GM12878 (cell line): Measurements from ENCODE around the gene SIMC1. TPM values are rescaled to one million over a fixed set of nuclear protein-coding genes. Genes with fewer than 3 reads are reported as not detected.

ENCODE experiments used
- ATAC-seq: fragments of 200-7000 bp; cut with Tn5 transposase; 3 replicates; pipeline ENCODE4 v1.9.1; 2020; ENCODE audit warnings: mild to moderate bottlenecking, moderate library complexity
- BruUV-seq: library from RNA; stranded (reverse); fragments of 400-500 nt; replicated peaks from 2 replicates; lab custom pipeline; 2021; lab: Mats Ljungman, UMichigan
- CTCF ChIA-PET: fragments of 300-600 bp; sonication (Branson Sonifier 250); formaldehyde crosslinking; extraction: SDS; loops from one replicate; lab custom pipeline; 2021; ENCODE audit warnings: inconsistent platforms; lab: Yijun Ruan, JAX
- POLR2A ChIA-PET: fragments of 350-600 bp; formaldehyde crosslinking; extraction: SDS; loops from one replicate; lab custom pipeline; 2021; ENCODE audit warnings: inconsistent platforms; lab: Charles Lee
- RAD21 ChIA-PET: fragments of 300-600 bp; sonication (Branson Sonifier 250); formaldehyde crosslinking; loops from one replicate; lab custom pipeline; 2023; ENCODE audit warnings: antibody characterized with exemption; ENCODE audit not compliant: unreplicated experiment; lab: Charles Lee
- SMC1A ChIA-PET: fragments of 300-600 bp; sonication (Branson Sonifier 250); formaldehyde crosslinking; loops from one replicate; lab custom pipeline; 2023; ENCODE audit not compliant: unreplicated experiment, uncharacterized antibody; lab: Charles Lee
- DNase-seq: peaks from one replicate; pipeline ENCODE4 v3.0.0-alpha.2; 2011; ENCODE audit warnings: low read depth, low spot score
- FAIRE-seq: peaks from 3 replicates; lab custom pipeline; 2011; peaks lifted over from hg19 to GRCh38; lab: Jason Lieb, UNC
- H2AFZ ChIP-seq: 2 replicates; pipeline ENCODE4 v1.6.0; 2011; ENCODE audit warnings: low read depth, low read length, control low read depth; ENCODE audit not compliant: control insufficient read depth
- H3K27ac ChIP-seq: 2 replicates; pipeline ENCODE4 v1.5.1; 2011; ENCODE audit warnings: control low read depth; ENCODE audit not compliant: control insufficient read depth, insufficient read depth
- H3K27me3 ChIP-seq, 2 experiments: replicated peaks in 1 of 2; 2 replicates each; pipeline versions ENCODE4 v1.6.0 to v1.6.1; 2011; ENCODE audit warnings: low read length in 1 of 2; ENCODE audit not compliant: control insufficient read depth in 2 of 2, insufficient read depth in 2 of 2
- H3K36me3 ChIP-seq, 2 experiments: 2 replicates each; pipeline ENCODE4 v1.5.1; 2011; ENCODE audit warnings: low read length in 1 of 2; ENCODE audit not compliant: control insufficient read depth in 2 of 2, insufficient read depth in 2 of 2
- H3K4me1 ChIP-seq: 2 replicates; pipeline ENCODE4 v1.6.1; 2011; ENCODE audit warnings: mild to moderate bottlenecking, low read length, moderate library complexity, mixed read lengths; ENCODE audit not compliant: control insufficient read depth, insufficient read depth
- H3K4me2 ChIP-seq: 2 replicates; pipeline ENCODE4 v1.6.0; 2011; ENCODE audit warnings: control low read depth; ENCODE audit not compliant: control insufficient read depth, insufficient read depth
- H3K4me3 ChIP-seq: fragments of 200-600 bp; sonication (generic); 2 replicates; pipeline ENCODE4 v1.5.1; 2016
- H3K79me2 ChIP-seq: 2 replicates; pipeline ENCODE4 v1.6.0; 2011; ENCODE audit warnings: low read length; ENCODE audit not compliant: control insufficient read depth, insufficient read depth
- H3K9ac ChIP-seq: 2 replicates; pipeline ENCODE4 v1.8.0; 2011; ENCODE audit warnings: low read length, control low read depth, mixed read lengths; ENCODE audit not compliant: control insufficient read depth, insufficient read depth
- H3K9me3 ChIP-seq: replicated peaks from 3 replicates; pipeline ENCODE4 v1.5.1; 2011; ENCODE audit warnings: mild to moderate bottlenecking, low read length; ENCODE audit not compliant: control insufficient read depth, insufficient read depth
- H4K20me1 ChIP-seq: 2 replicates; pipeline ENCODE4 v1.6.0; 2011; ENCODE audit not compliant: control insufficient read depth, insufficient read depth
- CREB1 ChIP-seq: IDR thresholded peaks from 2 replicates; pipeline ENCODE4 v1.6.1; 2012; ENCODE audit warnings: low read depth, mild to moderate bottlenecking, inconsistent platforms
- EP300 ChIP-seq, 2 experiments: fragments of 150-350 bp in 1 of 2; IDR thresholded peaks; 2 replicates each; pipeline ENCODE4 v1.6.1; 2011 to 2012; ENCODE audit warnings: low read depth in 2 of 2, low read length in 2 of 2, borderline replicate concordance in 1 of 2, improper control_type of control experiment in 1 of 2, inconsistent platforms in 1 of 2; ENCODE audit not compliant: control insufficient read depth in 1 of 2
- EZH2 ChIP-seq: IDR thresholded peaks from 2 replicates; pipeline ENCODE4 v1.6.1; 2012; ENCODE audit warnings: low read depth, mild to moderate bottlenecking, control low read depth, inconsistent platforms, low read length, borderline replicate concordance; ENCODE audit not compliant: control insufficient read depth
- MTA3 ChIP-seq: IDR thresholded peaks from 2 replicates; pipeline ENCODE4 v1.6.1; 2012; ENCODE audit warnings: low read length, inconsistent platforms, borderline replicate concordance
- NR2F1 ChIP-seq: fragments of 450-650 bp; conservative IDR thresholded peaks from 2 replicates; pipeline ENCODE4 v1.6.1; 2017; ENCODE audit warnings: mild to moderate bottlenecking
- POLR2A ChIP-seq: IDR thresholded peaks from 2 replicates; pipeline ENCODE4 v1.6.1; 2011; ENCODE audit warnings: low read depth, mild to moderate bottlenecking, low read length
- RAD51 ChIP-seq: fragments of 450-650 bp; IDR thresholded peaks from 2 replicates; pipeline ENCODE4 v1.6.1; 2016; ENCODE audit warnings: moderate library complexity, mild to moderate bottlenecking, inconsistent platforms
- RCOR1 ChIP-seq: conservative IDR thresholded peaks from 2 replicates; pipeline ENCODE4 v1.6.1; 2012; ENCODE audit warnings: low read depth, low read length, improper control_type of control experiment
- WGBS: methylation state at CpG from one replicate; pipeline ENCODE4 v1.1.6; 2016; ENCODE audit warnings: low lambda C conversion rate; ENCODE audit not compliant: insufficient replicate concordance, insufficient coverage; ENCODE audit errors: missing lambda C conversion rate; 5-methylcytosine and 5-hydroxymethylcytosine counted together
- in situ Hi-C: fragments of 300-500 bp; cut with MboI; formaldehyde crosslinking; loops from 9 replicates; pipeline ENCODE4 v1.14.3; 2018; ENCODE audit warnings: mixed read lengths
- intact Hi-C: fragments of 100-400 bp; cut with micrococcal nuclease; formaldehyde crosslinking; loops from one replicate; pipeline ENCODE4 v1.14.2; 2022; ENCODE audit not compliant: unreplicated experiment
- polyA plus RNA-seq, 11 experiments: library from polyadenylated mRNA; depleted of rRNA in 4 of 11; unstranded in 6 of 11; stranded (reverse) in 5 of 11; fragments of >200 nt; fragmentation: Nextera tagmentation in 4 of 11; fragmentation: Illumina TruSeq in 1 of 11; extraction: Ambion mirVana in 4 of 11; extraction: Trizol in 1 of 11; gene quantifications; 1 replicate in 1 of 11; 2 replicates in 10 of 11; pipeline versions ENCODE4 v1.2.1 to v1.2.3, GENCODE V29; 2011 to 2016; ENCODE audit warnings: inconsistent platforms in 2 of 11, missing spikeins in 2 of 11, low read depth in 1 of 11
- total RNA-seq, 4 experiments: library from RNA; depleted of rRNA in 3 of 4; stranded (reverse); fragments of >200 nt in 3 of 4; fragmentation: Illumina TruSeq in 1 of 4; extraction: Trizol in 1 of 4; gene quantifications; 2 replicates each; pipeline versions ENCODE4 v1.2.1 to v1.2.3, GENCODE V29; 2013 to 2021
- TF ChIP-seq, protein P1 (sequence below): fragments of 150-350 bp; IDR thresholded peaks from 2 replicates; pipeline ENCODE4 v1.6.1; 2014; ENCODE audit warnings: mild to moderate bottlenecking, low read depth, low read length
- TF ChIP-seq, protein P2 (sequence below): fragments of 150-350 bp; IDR thresholded peaks from 2 replicates; pipeline ENCODE4 v1.6.1; 2016; ENCODE audit warnings: low read depth, low read length

SIMC1 gene
- total and polyA plus RNA-seq, 10 of the 15 experiments (the other 5 are each of a cell fraction or from before 2014, with no cell fraction given): 3.0 to 16.5 (median 10.4) TPM

GRCh38 chr5:176392526-176392925, 154.3 kb downstream of the SIMC1 start:
- Histone ChIP-seq H4K20me1 (no peaks in the 10 kb centered on the region), H3K4me3 (no peak overlapping the region), H2AFZ (no peak overlapping the region), H3K9ac (no peak overlapping the region), H3K27ac (no peak overlapping the region)
- no peak for ATAC-seq
- SMC1A ChIA-PET: interaction anchor here (1.4 kb wide), 1 partner anchor 40 kb away, joined by 3 read pairs; no protein-coding TSS in a partner anchor
- 94% methylated on average over 11 of the region's 11 CpGs for WGBS
- TF ChIP-seq, protein P1, sequence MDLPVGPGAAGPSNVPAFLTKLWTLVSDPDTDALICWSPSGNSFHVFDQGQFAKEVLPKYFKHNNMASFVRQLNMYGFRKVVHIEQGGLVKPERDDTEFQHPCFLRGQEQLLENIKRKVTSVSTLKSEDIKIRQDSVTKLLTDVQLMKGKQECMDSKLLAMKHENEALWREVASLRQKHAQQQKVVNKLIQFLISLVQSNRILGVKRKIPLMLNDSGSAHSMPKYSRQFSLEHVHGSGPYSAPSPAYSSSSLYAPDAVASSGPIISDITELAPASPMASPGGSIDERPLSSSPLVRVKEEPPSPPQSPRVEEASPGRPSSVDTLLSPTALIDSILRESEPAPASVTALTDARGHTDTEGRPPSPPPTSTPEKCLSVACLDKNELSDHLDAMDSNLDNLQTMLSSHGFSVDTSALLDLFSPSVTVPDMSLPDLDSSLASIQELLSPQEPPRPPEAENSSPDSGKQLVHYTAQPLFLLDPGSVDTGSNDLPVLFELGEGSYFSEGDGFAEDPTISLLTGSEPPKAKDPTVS: no peak
- peak; percentile 27; the same call in 1 of the 2 replicates for TF ChIP-seq POLR2A
- TF ChIP-seq, all 136 proteins: peak for 1
- BruUV-seq: no TSS peak
- Histone ChIP-seq H3K9me3 (no peaks in the 10 kb centered on the region), H3K4me1 (0 out of 2 replicates have a peak, but pooled peaks cover 5% of the 10 kb centered on the region), H3K79me2 (peaks cover 24% of the 10 kb centered on the region), H3K4me2 (no peak overlapping the region), H3K36me3 (peaks cover 3% of the 10 kb centered on the region in 2 experiments; a peak in 2 of 4 replicates), H3K27me3 (no peaks in the 10 kb centered on the region)
- RAD21 ChIA-PET: no interaction called here
- in situ Hi-C loops: no loop called here
- intact Hi-C loops: no loop called here
- FAIRE-seq (no peak), DNase-seq (no peak)
- POLR2A ChIA-PET: no interaction called here
- CTCF ChIA-PET: interaction anchor here (1.1 to 1.4 kb wide), 2 partner anchors 24 to 55 kb away, joined by 3 read pairs; no protein-coding TSS in a partner anchor

DNA sequence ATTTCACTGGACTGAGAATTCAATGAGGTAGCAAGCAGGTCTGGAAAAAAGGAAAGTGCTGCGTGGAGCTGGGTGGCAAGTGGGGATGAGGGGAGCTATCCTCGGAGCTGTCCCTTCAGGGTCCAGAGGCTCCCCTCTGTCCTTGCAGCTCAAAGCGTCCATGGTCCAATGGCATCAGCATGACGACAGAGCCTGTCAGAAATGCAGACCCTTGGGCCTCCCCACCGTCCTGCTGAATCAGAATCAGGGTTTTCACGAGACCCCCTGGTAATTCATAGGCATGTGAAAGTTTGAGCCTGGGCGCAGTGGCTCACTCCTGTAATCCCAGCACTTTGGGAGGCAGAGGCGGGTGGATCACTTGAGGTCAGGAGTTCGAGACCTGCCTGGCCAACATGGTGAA, 155.9 kb downstream of the SIMC1 start:
- RAD21 ChIA-PET: no interaction called here
- TF ChIP-seq CREB1 (no peak), RAD51 (no peak), EP300 (IDR thresholded peaks at IDR 0.05; ENCODE audit: borderline replicate concordance in 1 of 2, control insufficient read depth in 1 of 2, low read depth in 2 of 2, low read length in 2 of 2) (no peak), RCOR1 (no peak), NR2F1 (no peak), EZH2 (no peak), MTA3 (no peak)
- TF ChIP-seq, protein P2, sequence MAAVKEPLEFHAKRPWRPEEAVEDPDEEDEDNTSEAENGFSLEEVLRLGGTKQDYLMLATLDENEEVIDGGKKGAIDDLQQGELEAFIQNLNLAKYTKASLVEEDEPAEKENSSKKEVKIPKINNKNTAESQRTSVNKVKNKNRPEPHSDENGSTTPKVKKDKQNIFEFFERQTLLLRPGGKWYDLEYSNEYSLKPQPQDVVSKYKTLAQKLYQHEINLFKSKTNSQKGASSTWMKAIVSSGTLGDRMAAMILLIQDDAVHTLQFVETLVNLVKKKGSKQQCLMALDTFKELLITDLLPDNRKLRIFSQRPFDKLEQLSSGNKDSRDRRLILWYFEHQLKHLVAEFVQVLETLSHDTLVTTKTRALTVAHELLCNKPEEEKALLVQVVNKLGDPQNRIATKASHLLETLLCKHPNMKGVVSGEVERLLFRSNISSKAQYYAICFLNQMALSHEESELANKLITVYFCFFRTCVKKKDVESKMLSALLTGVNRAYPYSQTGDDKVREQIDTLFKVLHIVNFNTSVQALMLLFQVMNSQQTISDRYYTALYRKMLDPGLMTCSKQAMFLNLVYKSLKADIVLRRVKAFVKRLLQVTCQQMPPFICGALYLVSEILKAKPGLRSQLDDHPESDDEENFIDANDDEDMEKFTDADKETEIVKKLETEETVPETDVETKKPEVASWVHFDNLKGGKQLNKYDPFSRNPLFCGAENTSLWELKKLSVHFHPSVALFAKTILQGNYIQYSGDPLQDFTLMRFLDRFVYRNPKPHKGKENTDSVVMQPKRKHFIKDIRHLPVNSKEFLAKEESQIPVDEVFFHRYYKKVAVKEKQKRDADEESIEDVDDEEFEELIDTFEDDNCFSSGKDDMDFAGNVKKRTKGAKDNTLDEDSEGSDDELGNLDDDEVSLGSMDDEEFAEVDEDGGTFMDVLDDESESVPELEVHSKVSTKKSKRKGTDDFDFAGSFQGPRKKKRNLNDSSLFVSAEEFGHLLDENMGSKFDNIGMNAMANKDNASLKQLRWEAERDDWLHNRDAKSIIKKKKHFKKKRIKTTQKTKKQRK: no peak
- no peaks in the 10 kb centered on the region for H3K27me3 ChIP-seq
- 73% methylated on average over 9 of the region's 9 CpGs for WGBS
- FAIRE-seq (no peak), ATAC-seq (no peak), DNase-seq (no peak)
- peaks cover 3% of the 10 kb centered on the region in 2 experiments; a peak in 2 of 4 replicates for H3K36me3 ChIP-seq
- H3K9ac ChIP-seq: no peak overlapping the region
- BruUV-seq: no TSS peak
- POLR2A ChIA-PET: no interaction called here
- H3K4me1 ChIP-seq: 0 out of 2 replicates have a peak, but pooled peaks cover 5% of the 10 kb centered on the region
- no peaks in the 10 kb centered on the region for H3K9me3 ChIP-seq
- CTCF ChIA-PET: no interaction called here
- SMC1A ChIA-PET: interaction anchor here (1.1 kb wide), 1 partner anchor 35 kb away, joined by 3 read pairs; no protein-coding TSS in a partner anchor
- H3K4me2 ChIP-seq: no peak overlapping the region
- peaks cover 15% of the 10 kb centered on the region for H3K79me2 ChIP-seq
- H3K4me3 ChIP-seq: no peak overlapping the region
- no peaks in the 10 kb centered on the region for H4K20me1 ChIP-seq
- in situ Hi-C loops (no loop called here), intact Hi-C loops (no loop called here)
- H3K27ac ChIP-seq: no peak overlapping the region
- no peak overlapping the region for H2AFZ ChIP-seq
